K562 (cell line): Measurements from ENCODE around the gene NR0B2. TPM values are rescaled to one million over a fixed set of nuclear protein-coding genes. Genes with fewer than 3 reads are reported as not detected.

Experiments used
- CEBPG ChIP-seq, 3 experiments: fragments of 200-800 bp in 1 of 3; sonication (Bioruptor generic) in 1 of 3; sonication (generic) in 1 of 3; formaldehyde crosslinking in 1 of 3; IDR thresholded peaks in 2 of 3; conservative IDR thresholded peaks in 1 of 3; 2 replicates each; pipeline versions ENCODE4 v1.6.1 to v1.8.0; 2016 to 2022; ENCODE audit warnings: missing compliant biosample characterization in 2 of 3, missing genetic modification characterization in 2 of 3, mild to moderate bottlenecking in 1 of 3, missing genetic modification reagents in 1 of 3
- FOXA3 ChIP-seq, 2 experiments: fragments of 450-650 bp in 1 of 2; sonication (generic) in 1 of 2; formaldehyde crosslinking; IDR thresholded peaks in 1 of 2; conservative IDR thresholded peaks in 1 of 2; 2 replicates each; pipeline versions ENCODE4 v1.4.0 to v1.8.0; 2020 to 2022; ENCODE audit warnings: mild to moderate bottlenecking in 2 of 2, missing genetic modification reagents in 1 of 2
- FOXJ3 ChIP-seq: sonication (generic); formaldehyde crosslinking; IDR thresholded peaks from 2 replicates; pipeline ENCODE4 v1.4.0; 2020; ENCODE audit warnings: mild to moderate bottlenecking, missing genetic modification reagents
- KLF13 ChIP-seq: fragments of 450-650 bp; IDR thresholded peaks from 2 replicates; pipeline ENCODE4 v1.6.1; 2016; ENCODE audit warnings: missing genetic modification characterization, low read depth, mild to moderate bottlenecking, missing compliant biosample characterization, moderate library complexity, borderline replicate concordance
- NFE2L1 ChIP-seq: fragments of 450-650 bp; IDR thresholded peaks from 2 replicates; pipeline ENCODE4 v1.6.1; 2016; ENCODE audit warnings: missing genetic modification characterization, low read depth, mild to moderate bottlenecking, missing compliant biosample characterization, moderate library complexity, borderline replicate concordance
- PCBP1 ChIP-seq: fragments of 200-400 bp; formaldehyde crosslinking; IDR thresholded peaks from 2 replicates; pipeline ENCODE4 v1.6.1; 2018; ENCODE audit warnings: mild to moderate bottlenecking, low read depth, low read length; ENCODE audit not compliant: poor library complexity, severe bottlenecking
- PHB2 ChIP-seq: fragments of 450-650 bp; IDR thresholded peaks from 2 replicates; pipeline ENCODE4 v1.6.1; 2017; ENCODE audit warnings: low read depth
- SLC30A9 ChIP-seq: fragments of 250-450 bp; sonication (Bioruptor Pico); IDR thresholded peaks from 2 replicates; pipeline ENCODE4 v1.8.0; 2022; ENCODE audit warnings: mild to moderate bottlenecking, moderate library complexity
- TEAD1 ChIP-seq, 2 experiments: fragments of 450-650 bp in 1 of 2; sonication (generic) in 1 of 2; formaldehyde crosslinking; IDR thresholded peaks; 2 replicates each; pipeline versions ENCODE4 v1.4.0 to v1.8.0; 2020 to 2022; ENCODE audit warnings: mild to moderate bottlenecking in 2 of 2, missing genetic modification reagents in 1 of 2
- ZZZ3 ChIP-seq: fragments of 450-650 bp; IDR thresholded peaks from 2 replicates; pipeline ENCODE4 v1.6.1; 2016; ENCODE audit warnings: antibody characterized with exemption, mild to moderate bottlenecking, moderate library complexity
- polyA plus RNA-seq, 8 experiments: library from polyadenylated mRNA; depleted of rRNA in 4 of 8; stranded (reverse) in 5 of 8; unstranded in 3 of 8; fragments of >200 nt; fragmentation: Nextera tagmentation in 2 of 8; fragmentation: Illumina TruSeq in 1 of 8; extraction: Ambion mirVana in 2 of 8; extraction: Trizol in 1 of 8; gene quantifications; 2 replicates each; pipeline versions ENCODE4 v1.2.1 to v1.2.3, GENCODE V29; 2011 to 2014; ENCODE audit warnings: inconsistent platforms in 1 of 8, missing spikeins in 1 of 8
- total RNA-seq, 7 experiments: library from RNA; depleted of rRNA in 6 of 7; stranded (reverse); fragments of >200 nt in 6 of 7; fragmentation: Illumina TruSeq in 2 of 7; extraction: Trizol in 2 of 7; gene quantifications; 2 replicates each; pipeline versions ENCODE4 v1.2.1 to v1.2.3, GENCODE V29; 2011 to 2021; ENCODE audit warnings: low replicate concordance in 1 of 7
- TF ChIP-seq, protein P1 (sequence below): IDR thresholded peaks from 2 replicates; pipeline ENCODE4 v1.6.1; 2016; ENCODE audit warnings: missing genetic modification characterization, missing compliant biosample characterization

Gene NR0B2
- total and polyA plus RNA-seq, 9 of the 15 experiments (the other 6 are each of a cell fraction or from before 2014, with no cell fraction given): not detected

DNA sequence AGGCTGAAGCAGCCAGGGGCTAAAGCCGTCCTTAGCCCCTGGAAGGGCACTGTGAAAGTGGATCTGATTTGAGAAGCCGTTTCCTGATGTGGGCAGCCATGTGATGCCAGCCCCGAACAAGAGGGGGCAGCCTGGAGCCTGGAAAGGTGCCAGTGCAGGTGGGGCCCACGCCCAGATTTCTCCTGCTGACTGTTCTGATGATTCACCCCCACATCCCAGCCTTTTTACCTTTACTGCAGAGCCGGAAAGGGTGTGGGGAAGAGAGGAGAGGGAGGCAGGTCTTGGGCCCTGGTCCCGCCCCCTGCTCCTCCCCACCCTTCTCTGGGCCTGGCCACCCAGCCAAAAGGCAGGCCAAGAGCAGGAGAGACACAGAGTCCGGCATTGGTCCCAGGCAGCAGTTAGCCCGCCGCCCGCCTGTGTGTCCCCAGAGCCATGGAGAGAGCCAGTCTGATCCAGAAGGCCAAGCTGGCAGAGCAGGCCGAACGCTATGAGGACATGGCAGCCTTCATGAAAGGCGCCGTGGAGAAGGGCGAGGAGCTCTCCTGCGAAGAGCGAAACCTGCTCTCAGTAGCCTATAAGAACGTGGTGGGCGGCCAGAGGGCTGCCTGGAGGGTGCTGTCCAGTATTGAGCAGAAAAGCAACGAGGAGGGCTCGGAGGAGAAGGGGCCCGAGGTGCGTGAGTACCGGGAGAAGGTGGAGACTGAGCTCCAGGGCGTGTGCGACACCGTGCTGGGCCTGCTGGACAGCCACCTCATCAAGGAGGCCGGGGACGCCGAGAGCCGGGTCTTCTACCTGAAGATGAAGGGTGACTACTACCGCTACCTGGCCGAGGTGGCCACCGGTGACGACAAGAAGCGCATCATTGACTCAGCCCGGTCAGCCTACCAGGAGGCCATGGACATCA is 50.7 kb downstream of the NR0B2 start, which contains the start of gene SFN (continued):
- TF ChIP-seq, protein P1, sequence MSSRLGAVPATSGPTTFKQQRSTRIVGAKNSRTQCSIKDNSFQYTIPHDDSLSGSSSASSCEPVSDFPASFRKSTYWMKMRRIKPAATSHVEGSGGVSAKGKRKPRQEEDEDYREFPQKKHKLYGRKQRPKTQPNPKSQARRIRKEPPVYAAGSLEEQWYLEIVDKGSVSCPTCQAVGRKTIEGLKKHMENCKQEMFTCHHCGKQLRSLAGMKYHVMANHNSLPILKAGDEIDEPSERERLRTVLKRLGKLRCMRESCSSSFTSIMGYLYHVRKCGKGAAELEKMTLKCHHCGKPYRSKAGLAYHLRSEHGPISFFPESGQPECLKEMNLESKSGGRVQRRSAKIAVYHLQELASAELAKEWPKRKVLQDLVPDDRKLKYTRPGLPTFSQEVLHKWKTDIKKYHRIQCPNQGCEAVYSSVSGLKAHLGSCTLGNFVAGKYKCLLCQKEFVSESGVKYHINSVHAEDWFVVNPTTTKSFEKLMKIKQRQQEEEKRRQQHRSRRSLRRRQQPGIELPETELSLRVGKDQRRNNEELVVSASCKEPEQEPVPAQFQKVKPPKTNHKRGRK (tag): no peak
- TF ChIP-seq FOXJ3 (CRISPR knock-in tag): no peak
- TF ChIP-seq NFE2L1 (tag): no peak
- no peak for TF ChIP-seq PCBP1
- no peak for TF ChIP-seq CEBPG (CRISPR knock-in tag; IDR thresholded peaks at IDR 0.05)
- TF ChIP-seq CEBPG (tag; conservative IDR thresholded peaks at IDR 0.05 in 1 of 2, IDR thresholded peaks at IDR 0.05 in 1 of 2): no peak
- TF ChIP-seq ZZZ3: no peak
- no peak for TF ChIP-seq TEAD1 (CRISPR knock-in tag; IDR thresholded peaks at IDR 0.05)
- TF ChIP-seq KLF13 (tag): no peak
- TF ChIP-seq FOXA3 (CRISPR knock-in tag; conservative IDR thresholded peaks at IDR 0.05 in 1 of 2, IDR thresholded peaks at IDR 0.05 in 1 of 2): 0 out of 4 replicates have a peak, but pooled peaks of 1 of the 2 experiments have one; percentile 46
- no peak for TF ChIP-seq SLC30A9 (CRISPR knock-in tag)
- TF ChIP-seq PHB2: no peak
